ENCODE measurements around the gene DLAT. TPM values are rescaled to one million over a fixed set of nuclear protein-coding genes. Genes with fewer than 3 reads are reported as not detected.

The DLAT gene
- total RNA-seq, 2 experiments from 2014 or later = 10.7 to 10.8 TPM

DNA sequence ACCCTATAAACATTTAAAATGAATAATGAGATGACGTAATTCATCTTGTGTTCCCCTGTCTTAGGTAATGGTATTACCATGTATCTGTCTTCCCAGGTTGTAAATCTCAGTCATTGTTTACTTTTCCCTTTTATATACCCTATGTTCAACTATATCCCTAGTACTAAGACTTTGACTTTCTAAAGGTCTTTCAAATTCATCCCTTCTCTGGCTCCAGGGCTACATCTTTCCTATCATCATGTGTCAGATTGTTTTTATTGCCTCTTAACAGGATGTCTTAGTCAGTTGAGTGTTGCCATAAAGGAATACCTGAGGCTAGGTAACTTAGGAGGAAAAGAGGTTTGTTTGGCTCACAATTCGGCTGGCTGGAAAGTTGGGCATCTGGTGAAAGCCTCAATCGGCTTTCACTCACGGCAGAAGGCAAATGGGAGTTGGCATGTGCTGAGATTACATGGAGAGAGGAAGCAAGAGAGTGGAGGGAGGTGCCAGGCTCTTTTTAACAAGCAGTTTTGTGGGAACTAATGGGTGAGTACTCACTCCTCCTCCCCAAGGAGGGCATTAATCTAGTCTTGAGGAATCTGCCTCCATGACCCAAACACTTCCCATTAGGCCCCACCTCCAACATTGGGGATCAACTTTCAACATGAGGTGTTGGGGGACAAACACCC lies 11.6 kb upstream of the DLAT start:
- CTCF ChIA-PET = no interaction called here

DNA sequence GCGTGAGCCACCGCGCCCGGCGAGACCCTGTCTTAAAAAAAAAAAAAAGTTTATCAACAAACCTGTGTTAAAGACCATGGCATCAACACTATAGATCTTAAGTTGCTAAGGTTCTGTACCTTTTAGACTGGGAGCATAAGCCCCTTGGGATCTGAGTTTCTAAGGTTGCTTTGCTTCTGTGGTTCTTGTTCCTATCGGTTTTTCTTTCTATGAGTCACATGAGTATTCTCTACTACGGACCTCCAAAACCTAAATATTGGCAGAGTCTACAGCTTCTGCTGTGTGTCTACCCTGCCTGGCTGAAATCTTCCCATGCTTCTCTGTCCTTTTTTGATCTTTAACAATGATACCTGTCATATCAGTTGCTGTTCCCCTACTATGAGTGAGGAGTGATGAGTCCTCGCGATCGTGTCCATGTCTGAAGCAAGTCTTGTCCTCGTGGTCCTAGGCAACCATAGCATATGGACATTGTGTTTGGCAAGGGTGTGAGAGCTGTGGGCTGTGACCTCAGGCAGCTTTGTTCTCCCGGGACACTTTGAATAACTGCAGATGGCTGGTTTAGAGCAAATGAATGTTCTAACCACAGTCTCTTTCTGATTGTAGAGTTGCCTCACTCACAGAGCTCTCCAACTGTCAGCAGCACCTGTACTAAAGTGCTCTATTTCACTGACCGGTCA lies 9.0 kb upstream of the DLAT start:
- Histone ChIP-seq H3K27me3 (ENCODE audit: control insufficient read depth in 1 of 2, insufficient read depth in 2 of 2, low read length in 2 of 2) (no peaks in the 10 kb centered on the region), H3K36me3 (ENCODE audit: insufficient read depth, low read length) (no peaks in the 10 kb centered on the region), H3K4me3 (ENCODE audit: low read length) (no peak overlapping the region), H3K9me3 (ENCODE audit: control insufficient read depth in 1 of 2, insufficient read depth in 1 of 2, low read length in 2 of 2) (no peaks in the 10 kb centered on the region), H3K27ac (ENCODE audit: low read depth in 1 of 2, low read length in 2 of 2) (no peak overlapping the region), H3K4me1 (ENCODE audit: insufficient read depth, low read length) (no peaks in the 10 kb centered on the region)
- Mint-ChIP-seq H3K4me3 (no peak overlapping the region), H3K27me3 (peaks cover 9% of the 10 kb centered on the region), H3K4me1 (ENCODE audit: low read depth) (no peaks in the 10 kb centered on the region), H3K36me3 (ENCODE audit: low read depth) (no peaks in the 10 kb centered on the region), H3K27ac (no peak overlapping the region), H3K9me3 (no peaks in the 10 kb centered on the region)
- TF ChIP-seq, protein P1, sequence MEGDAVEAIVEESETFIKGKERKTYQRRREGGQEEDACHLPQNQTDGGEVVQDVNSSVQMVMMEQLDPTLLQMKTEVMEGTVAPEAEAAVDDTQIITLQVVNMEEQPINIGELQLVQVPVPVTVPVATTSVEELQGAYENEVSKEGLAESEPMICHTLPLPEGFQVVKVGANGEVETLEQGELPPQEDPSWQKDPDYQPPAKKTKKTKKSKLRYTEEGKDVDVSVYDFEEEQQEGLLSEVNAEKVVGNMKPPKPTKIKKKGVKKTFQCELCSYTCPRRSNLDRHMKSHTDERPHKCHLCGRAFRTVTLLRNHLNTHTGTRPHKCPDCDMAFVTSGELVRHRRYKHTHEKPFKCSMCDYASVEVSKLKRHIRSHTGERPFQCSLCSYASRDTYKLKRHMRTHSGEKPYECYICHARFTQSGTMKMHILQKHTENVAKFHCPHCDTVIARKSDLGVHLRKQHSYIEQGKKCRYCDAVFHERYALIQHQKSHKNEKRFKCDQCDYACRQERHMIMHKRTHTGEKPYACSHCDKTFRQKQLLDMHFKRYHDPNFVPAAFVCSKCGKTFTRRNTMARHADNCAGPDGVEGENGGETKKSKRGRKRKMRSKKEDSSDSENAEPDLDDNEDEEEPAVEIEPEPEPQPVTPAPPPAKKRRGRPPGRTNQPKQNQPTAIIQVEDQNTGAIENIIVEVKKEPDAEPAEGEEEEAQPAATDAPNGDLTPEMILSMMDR (IDR thresholded peaks at IDR 0.05) = no peak
- ChIA-PET POLR2A (no interaction called here), CTCF (no interaction called here)
- ATAC-seq (ENCODE audit: poor library complexity) = no peak
- no peak for DNase-seq
- intact Hi-C loops (cut with DNase I, micrococcal nuclease) = no loop called here

More for the DNA sequence above, 11.6 kb upstream of the DLAT start:
- no peak overlapping the region for H3K4me3 Mint-ChIP-seq
- peaks cover 12% of the 10 kb centered on the region for H3K27me3 Mint-ChIP-seq
- no peak for DNase-seq
- no peak overlapping the region for H3K27ac Mint-ChIP-seq
- TF ChIP-seq, protein P1 (IDR thresholded peaks at IDR 0.05) = no peak
- Histone ChIP-seq H3K4me1 (ENCODE audit: insufficient read depth, low read length) (no peaks in the 10 kb centered on the region), H3K4me3 (ENCODE audit: low read length) (no peak overlapping the region), H3K36me3 (ENCODE audit: insufficient read depth, low read length) (no peaks in the 10 kb centered on the region), H3K27me3 (ENCODE audit: control insufficient read depth in 1 of 2, insufficient read depth in 2 of 2, low read length in 2 of 2) (no peaks in the 10 kb centered on the region), H3K9me3 (ENCODE audit: control insufficient read depth in 1 of 2, insufficient read depth in 1 of 2, low read length in 2 of 2) (no peaks in the 10 kb centered on the region), H3K27ac (ENCODE audit: low read depth in 1 of 2, low read length in 2 of 2) (no peak overlapping the region)
- H3K4me1 Mint-ChIP-seq (ENCODE audit: low read depth) = no peaks in the 10 kb centered on the region
- intact Hi-C loops (cut with DNase I, micrococcal nuclease) = no loop called here
- H3K9me3 Mint-ChIP-seq = no peaks in the 10 kb centered on the region
- H3K36me3 Mint-ChIP-seq (ENCODE audit: low read depth) = no peaks in the 10 kb centered on the region
- no peak for ATAC-seq (ENCODE audit: poor library complexity)
- POLR2A ChIA-PET = no interaction called here

DNA sequence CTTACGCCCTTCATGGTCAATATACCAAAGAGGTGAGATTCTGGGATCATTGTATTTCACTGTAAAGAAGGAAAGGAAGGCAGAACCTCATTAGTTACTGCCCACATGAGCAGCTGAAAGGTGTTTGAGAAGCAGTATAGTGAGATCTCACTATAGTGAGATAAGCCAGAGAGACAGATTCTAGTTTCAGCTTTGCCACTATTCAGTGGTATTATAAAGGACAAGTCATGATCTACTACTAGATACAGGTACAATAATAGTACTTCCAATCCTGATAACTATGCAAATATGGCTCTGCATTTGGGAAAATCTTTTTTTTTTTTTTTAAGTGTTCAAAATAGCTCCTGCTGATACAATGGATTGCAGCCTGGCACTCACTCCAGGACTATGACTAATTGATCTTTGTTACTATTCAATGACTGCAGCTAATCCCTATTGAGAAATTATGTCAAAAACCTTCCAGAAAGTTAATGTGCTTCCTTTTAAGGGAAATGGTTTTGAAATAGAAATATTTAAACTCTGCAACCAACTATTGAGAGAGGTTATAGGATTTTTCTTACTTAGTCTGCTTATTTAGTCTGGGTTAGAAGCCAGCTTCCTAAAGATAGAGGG lies 8.3 kb upstream of the DLAT start:
- Histone ChIP-seq H3K4me3 (ENCODE audit: low read length) (no peak overlapping the region), H3K27ac (ENCODE audit: low read depth in 1 of 2, low read length in 2 of 2) (no peak overlapping the region), H3K9me3 (ENCODE audit: control insufficient read depth in 1 of 2, insufficient read depth in 1 of 2, low read length in 2 of 2) (no peaks in the 10 kb centered on the region), H3K36me3 (ENCODE audit: insufficient read depth, low read length) (no peaks in the 10 kb centered on the region), H3K27me3 (ENCODE audit: control insufficient read depth in 1 of 2, insufficient read depth in 2 of 2, low read length in 2 of 2) (no peaks in the 10 kb centered on the region), H3K4me1 (ENCODE audit: insufficient read depth, low read length) (no peaks in the 10 kb centered on the region)
- intact Hi-C loops (cut with DNase I, micrococcal nuclease) = no loop called here
- Mint-ChIP-seq H3K4me3 (no peak overlapping the region), H3K36me3 (ENCODE audit: low read depth) (no peaks in the 10 kb centered on the region), H3K27ac (no peak overlapping the region), H3K27me3 (peaks cover 6% of the 10 kb centered on the region), H3K9me3 (no peaks in the 10 kb centered on the region), H3K4me1 (ENCODE audit: low read depth) (no peaks in the 10 kb centered on the region)
- TF ChIP-seq, protein P1 (IDR thresholded peaks at IDR 0.05) = no peak
- ChIA-PET CTCF (no interaction called here), POLR2A (no interaction called here)
- DNase-seq = no peak
- no peak for ATAC-seq (ENCODE audit: poor library complexity)

Data from CD4-positive, alpha-beta T cell (primary cell).